Eye (tissue), 1 donor: ENCODE results near the gene CLSTN1.
A peak's percentile ranks its signal among the peaks of the same experiment; 100 is the strongest.
"Not testable (repeated sequence)": the region's sequence is repeated elsewhere in the genome, so short reads cannot be mapped to it uniquely, and the experiment has no call there.

ENCODE experiments used
- DNase-seq: peaks from one replicate; pipeline ENCODE4 v3.0.0-alpha.2; 2015

The CLSTN1 gene

DNA sequence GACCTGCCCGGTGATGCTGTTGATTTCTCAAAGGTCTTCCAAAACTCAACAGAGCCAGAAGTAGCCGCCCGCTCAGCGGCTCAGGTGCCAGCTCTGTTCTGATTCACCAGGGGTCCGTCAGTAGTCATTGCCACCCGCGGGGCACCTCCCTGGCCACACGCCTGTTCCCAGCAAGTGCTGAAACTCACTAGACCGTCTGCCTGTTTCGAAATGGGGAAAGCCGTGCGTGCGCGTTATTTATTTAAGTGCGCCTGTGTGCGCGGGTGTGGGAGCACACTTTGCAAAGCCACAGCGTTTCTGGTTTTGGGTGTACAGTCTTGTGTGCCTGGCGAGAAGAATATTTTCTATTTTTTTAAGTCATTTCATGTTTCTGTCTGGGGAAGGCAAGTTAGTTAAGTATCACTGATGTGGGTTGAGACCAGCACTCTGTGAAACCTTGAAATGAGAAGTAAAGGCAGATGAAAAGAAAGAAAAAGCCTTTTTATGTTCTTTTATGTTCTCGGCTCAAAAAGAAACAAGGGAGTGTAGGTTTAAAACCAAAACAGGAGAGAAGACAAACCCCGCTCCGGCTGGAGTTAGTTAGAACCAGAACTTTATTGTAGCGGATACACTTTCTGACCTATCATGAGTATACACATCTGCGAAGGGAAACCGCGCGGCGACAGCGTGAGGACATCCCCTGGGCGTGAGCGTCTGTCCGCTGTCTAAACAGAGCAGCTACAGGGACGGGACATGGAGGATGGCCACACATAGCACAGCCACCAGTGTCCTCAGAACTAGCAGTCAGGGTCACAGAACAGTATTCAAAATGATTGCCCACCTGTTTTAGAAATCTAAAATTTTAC, 95.1 kb downstream of the CLSTN1 start:
- no peak for DNase-seq

DNA sequence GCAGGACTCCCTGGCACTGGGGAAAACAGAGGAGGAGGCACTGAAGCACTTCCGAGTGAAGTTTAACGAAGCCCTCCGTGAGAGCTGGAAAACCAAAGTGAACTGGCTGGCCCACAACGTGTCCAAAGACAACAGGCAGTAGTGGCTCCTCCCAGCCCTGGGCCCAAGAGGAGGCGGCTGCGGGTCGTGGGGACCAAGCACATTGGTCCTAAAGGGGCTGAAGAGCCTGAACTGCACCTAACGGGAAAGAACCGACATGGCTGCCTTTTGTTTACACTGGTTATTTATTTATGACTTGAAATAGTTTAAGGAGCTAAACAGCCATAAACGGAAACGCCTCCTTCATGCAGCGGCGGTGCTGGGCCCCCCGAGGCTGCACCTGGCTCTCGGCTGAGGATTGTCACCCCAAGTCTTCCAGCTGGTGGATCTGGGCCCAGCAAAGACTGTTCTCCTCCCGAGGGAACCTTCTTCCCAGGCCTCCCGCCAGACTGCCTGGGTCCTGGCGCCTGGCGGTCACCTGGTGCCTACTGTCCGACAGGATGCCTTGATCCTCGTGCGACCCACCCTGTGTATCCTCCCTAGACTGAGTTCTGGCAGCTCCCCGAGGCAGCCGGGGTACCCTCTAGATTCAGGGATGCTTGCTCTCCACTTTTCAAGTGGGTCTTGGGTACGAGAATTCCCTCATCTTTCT, 96.7 kb downstream of the CLSTN1 start:
- no peak for DNase-seq

DNA sequence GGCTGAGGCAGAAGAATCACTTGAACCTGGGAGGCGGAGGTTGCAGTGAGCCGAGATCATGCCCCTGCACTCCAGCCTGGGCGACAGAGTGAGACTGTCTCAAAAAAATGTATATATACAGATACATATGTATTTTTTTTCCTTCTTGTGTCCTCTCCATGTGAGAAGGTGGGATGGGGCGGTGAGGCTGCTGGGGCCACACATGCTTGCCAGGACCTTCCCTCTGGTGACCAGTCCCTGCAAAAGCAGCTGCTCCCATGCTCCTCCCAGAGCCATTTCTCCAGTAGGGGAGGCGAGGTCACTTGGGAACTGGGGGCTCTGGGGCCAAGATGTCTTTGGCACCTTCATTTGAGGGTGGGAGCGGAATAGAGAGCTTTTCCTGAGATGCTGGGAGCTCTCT, 97.4 kb downstream of the CLSTN1 start:
- no peak for DNase-seq

DNA sequence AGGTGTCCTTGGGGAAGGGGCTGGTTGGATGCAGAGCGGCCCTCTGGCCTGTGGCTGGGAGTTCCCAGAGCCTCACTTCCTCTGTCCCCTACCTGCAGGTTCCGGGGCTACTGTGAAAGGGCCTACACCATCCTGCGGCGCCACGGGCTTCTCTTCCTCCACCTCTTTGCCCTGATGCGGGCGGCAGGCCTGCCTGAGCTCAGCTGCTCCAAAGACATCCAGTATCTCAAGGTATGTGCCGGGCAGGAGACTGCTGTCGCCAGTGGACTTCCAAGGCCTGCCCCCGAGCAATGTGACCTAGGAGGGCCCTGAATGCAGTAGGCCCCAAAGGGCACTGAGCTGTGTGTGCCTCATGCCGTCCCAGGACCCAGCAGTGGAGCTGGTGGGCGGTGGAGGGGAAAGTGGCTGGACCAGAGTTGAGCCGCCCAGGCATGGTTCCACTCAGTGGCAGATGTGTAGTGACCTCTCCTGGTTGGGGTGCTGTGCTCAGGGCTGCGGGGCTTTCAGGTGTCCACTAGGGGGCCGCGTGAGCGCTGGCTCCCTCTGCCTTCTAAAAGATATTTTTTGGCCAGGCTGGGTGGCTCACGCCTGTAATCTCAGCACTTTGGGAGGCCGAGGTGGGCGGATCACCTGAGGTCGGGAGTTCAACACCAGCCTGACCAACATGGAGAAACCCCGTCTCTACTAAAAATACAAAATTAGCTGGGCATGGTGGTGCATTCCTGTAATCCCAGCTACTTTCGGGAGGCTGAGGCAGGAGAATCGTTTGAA, 98.9 kb downstream of the CLSTN1 start:
- DNase-seq = peak; percentile 64

- DNase-seq = no peak
Measured at GRCh38 chr1:9723926-9724325, 99.8 kb downstream of the CLSTN1 start.

DNA sequence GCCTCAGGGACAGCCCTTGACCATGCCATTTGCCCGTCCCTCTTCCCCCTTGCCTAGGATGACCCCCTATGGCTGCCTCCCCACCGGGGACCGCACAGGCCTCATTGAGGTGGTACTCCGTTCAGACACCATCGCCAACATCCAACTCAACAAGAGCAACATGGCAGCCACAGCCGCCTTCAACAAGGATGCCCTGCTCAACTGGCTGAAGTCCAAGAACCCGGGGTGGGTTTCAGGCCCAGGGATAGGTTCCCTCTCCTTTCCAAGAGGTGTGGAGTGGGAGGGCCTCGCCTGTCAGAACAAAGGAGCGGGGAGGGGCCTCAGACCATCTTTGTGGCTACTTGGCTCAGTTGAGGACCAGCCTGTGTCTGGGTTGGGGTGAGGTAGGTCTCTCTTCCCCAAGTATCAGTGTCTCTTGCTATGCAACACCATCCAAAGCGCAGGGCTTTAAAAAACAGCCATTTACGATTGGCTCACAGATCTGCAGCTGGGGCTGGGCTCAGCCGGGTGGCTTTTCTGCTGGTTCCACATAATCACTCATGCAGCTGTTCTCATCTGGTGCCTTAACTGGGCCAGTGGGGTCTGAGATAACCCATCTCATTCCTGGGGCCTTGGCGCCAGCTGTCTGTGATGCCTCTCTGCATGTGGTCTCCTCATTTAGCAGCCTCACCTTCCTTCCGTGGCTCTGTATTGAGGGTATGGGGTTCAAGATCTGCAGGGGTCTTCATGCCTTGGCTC, 100.5 kb downstream of the CLSTN1 start:
- no peak for DNase-seq

DNA sequence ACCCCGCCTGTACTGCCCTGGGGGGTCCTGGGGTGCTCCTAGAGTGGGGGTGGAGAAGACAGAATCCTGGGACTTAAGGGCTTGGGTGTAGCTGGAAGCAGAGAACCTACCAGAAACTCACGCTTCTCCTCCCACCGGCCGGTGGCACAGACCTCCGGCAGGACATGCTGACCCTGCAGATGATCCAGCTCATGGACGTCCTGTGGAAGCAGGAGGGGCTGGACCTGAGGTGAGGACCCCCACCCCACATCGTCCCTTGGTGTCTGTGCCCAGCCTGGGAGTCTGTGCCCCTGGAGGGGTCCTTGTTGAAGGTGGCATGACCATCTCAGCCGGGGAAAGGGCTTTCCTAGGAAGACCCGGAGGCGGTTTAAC, 101.4 kb downstream of the CLSTN1 start:
- no peak for DNase-seq

DNA sequence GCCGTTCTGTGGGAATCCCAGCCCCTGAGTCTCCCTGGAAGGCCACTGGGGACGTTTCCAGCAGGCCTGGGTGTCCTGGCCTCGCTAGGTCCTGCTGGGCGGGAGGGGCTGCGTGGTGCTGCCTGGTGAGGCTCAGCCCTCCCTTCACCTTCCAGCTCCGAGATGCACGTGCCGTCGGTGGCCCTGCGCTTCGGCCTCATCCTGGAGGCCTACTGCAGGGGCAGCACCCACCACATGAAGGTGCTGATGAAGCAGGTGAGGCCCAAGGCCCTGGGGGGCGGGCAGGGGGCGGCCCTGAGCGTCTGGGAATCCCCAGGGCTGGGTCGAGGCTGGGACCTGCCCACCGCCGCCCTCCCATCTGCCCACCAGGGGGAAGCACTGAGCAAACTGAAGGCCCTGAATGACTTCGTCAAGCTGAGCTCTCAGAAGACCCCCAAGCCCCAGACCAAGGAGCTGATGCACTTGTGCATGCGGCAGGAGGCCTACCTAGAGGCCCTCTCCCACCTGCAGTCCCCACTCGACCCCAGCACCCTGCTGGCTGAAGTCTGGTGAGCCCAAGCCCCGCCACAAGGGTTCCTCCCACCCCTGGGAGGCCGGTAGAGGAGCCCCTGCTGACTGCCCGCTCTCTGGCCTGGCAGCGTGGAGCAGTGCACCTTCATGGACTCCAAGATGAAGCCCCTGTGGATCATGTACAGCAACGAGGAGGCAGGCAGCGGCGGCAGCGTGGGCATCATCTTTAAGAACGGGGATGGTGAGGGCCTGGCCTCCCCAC, 102.0 kb downstream of the CLSTN1 start:
- peak; percentile 80 for DNase-seq

- no peak for DNase-seq
Measured at GRCh38 chr1:9720785-9721605, 102.8 kb downstream of the CLSTN1 start.

DNA sequence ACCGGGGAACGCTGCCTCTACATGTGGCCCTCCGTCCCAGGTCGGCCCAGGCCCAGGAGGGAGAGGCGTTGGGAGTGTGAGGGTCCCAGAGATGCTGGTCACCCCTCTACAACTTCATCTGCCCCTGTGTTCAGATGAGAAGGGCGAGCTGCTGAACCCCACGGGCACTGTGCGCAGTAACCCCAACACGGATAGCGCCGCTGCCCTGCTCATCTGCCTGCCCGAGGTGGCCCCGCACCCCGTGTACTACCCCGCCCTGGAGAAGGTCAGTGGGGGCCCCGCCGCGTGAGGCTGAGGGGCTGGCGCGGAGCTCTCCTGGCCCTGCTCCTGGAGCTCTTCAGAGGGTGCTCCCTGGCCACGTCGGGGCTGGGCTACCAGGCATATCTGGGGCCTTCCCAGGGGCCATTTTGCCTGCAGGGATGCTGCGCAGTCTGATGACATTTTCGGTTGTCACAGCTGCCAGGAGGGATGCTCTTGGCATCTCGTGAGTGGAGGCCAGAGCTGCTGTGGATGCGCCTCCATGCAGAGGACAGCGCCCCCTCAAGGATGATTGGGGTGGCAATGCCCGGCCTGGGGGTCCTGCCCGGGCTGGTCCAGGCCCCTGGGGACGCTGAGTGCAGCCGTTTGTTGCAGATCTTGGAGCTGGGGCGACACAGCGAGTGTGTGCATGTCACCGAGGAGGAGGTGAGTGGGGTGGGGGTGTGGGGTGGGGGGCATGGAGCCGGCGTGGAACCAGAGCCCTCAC, 103.6 kb downstream of the CLSTN1 start:
- DNase-seq = no peak

DNA sequence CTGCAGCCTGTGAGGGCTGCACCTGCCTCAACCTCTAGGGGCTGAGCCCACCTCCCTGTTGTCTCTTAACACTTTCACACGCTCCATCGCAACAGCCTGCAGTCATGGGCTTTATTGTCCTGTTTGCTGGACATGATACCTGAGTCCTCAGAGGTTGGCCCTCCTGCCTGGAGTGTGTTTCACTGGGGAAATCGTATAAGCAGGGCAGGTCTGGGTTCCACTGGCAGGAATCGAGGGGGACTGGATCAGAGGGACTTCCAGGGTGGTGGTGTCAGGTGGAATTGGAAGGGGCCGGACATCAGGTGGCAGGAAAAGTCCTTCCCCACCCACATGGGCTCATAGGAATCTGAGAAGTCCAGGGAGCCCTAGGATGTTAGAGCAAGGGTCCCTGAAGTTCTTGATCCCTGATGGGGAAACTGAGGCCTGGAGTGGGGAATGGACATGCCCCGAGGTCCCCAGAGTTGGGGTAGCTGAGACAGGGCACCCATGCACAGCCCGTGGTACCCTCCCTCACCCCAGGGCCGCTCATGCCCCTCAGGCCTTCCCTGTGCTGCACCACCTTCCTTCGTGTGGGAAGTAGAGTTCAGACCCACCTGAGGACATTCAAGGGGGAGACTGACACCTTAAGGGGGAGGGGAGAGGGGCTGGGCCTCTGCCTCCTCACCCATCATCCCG, 105.6 kb downstream of the CLSTN1 start:
- DNase-seq = no peak

DNA sequence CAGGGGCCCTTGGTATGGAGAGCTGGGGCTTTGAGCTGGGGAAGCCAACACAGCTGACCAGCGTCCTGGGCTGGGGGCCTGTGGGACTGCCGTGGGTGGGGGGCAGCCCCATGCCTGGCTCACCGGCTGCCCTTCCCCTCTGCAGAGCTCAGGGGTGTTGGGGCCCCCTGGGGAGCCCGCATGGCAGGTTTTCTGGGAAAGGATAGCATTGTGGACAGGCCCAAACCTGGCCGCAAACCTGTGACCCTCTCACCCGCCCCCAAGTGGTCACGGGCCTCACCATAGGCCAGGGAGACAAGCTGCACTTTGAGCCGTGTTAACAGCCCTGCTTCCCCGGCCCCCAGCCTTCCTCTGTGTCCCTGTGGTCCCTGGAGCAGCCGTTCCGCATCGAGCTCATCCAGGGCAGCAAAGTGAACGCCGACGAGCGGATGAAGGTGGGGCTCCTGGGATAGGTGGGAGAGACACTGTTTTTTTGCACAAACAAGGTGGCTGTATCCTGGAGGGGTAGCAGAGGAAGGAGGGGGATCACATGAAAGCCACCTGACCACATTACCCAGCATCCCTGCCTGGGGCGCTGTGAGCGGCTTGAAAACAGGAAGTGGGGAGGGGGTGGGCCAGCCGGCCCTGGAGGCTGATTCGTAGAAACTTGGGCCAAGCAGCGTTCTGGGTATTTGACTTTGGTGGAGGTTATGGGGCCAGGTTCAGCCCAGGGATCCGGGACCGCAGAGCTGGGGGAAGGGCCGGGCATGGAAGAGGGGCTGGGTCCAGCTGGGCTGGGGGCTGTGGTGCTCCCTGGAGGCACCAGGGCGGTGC, 106.4 kb downstream of the CLSTN1 start:
- peak; percentile 68 for DNase-seq

GRCh38 chr1:9716404-9717192, 107.2 kb downstream of the CLSTN1 start:
- DNase-seq = no peak

DNA sequence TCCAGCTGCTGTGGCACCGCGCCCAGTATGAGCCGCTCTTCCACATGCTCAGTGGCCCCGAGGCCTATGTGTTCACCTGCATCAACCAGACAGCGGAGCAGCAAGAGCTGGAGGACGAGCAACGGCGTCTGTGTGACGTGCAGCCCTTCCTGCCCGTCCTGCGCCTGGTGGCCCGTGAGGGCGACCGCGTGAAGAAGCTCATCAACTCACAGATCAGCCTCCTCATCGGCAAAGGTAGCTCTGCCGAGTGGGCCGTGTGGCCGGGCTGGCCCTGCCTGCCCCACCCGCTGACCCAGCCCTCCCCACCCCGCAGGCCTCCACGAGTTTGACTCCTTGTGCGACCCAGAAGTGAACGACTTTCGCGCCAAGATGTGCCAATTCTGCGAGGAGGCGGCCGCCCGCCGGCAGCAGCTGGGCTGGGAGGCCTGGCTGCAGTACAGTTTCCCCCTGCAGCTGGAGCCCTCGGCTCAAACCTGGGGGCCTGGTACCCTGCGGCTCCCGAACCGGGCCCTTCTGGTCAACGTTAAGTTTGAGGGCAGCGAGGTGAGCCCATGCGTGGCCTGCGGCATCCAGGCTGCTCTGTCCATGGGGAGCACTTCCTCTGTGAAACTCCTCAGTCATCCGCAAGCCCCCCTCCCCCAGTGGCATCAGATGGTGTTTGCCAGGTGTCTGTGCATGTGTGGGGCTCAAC, 108.1 kb downstream of the CLSTN1 start:
- no peak for DNase-seq

DNA sequence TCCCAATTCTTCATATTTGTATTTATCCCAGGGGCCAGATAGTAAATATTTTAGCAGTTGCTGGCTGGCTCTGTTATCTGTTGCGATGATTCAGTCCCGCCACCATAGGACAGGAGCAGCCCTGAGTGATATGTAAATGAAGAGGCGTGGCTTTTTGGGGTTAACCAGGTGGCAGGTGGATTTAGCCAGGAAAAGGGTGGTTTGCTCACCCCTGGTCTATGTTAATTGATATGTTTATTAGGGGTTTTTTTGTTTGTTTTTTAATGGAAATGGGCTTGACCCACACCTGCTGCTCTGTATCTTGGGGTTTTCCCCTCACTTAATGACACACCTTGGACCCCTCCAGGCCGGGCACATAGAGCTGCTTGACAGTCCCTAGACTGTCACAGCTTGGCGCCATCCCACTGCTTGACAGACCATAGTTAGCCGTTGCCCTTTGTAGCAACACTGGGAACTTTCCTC, 109.5 kb downstream of the CLSTN1 start:
- no peak for DNase-seq

DNA sequence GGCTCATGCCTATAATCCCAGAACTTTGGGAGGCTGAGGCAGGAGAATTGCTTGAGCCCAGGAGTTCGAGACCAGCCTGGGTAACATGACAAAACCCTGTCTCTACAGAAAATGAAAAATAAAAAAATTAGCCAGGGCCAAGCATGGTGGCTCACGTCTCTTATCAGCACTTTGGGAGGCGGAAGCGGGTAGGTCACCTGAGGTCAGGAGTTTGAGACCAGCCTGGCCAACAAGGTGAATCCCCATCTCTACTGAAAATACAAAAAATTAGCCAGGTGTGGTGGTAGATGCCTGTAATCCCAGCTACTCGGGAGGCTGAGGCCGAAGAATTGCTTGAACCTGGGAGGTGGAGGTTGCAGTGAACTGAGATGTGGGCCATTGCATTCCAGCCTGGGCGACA, 111.0 kb downstream of the CLSTN1 start:
- DNase-seq = not testable (repeated sequence)

GRCh38 chr1:9711466-9712020, 112.2 kb downstream of the CLSTN1 start:
- DNase-seq = no peak
